HepG2 (cell line): ENCODE data around the gene ABCB8. TPM values are rescaled to one million over a fixed set of nuclear protein-coding genes. Genes with fewer than 3 reads are reported as not detected.

Source experiments
- CEBPG ChIP-seq: IDR thresholded peaks from 2 replicates; pipeline ENCODE4 v1.6.1; 2016
- IKZF4 ChIP-seq: sonication (generic); formaldehyde crosslinking; IDR thresholded peaks from 2 replicates; pipeline ENCODE4 v1.5.1; 2020; ENCODE audit warnings: borderline replicate concordance, mild to moderate bottlenecking, low read depth, missing genetic modification reagents; ENCODE audit errors: not compliant biosample characterization
- KAT7 ChIP-seq: IDR thresholded peaks from 2 replicates; pipeline ENCODE4 v1.6.1; 2018; ENCODE audit warnings: borderline replicate concordance, missing compliant biosample characterization
- MIER3 ChIP-seq: IDR thresholded peaks from 2 replicates; pipeline ENCODE4 v1.6.1; 2016; ENCODE audit warnings: missing compliant biosample characterization, borderline replicate concordance
- NCOA1 ChIP-seq: sonication (generic); formaldehyde crosslinking; IDR thresholded peaks from 2 replicates; pipeline ENCODE4 v1.9.0; 2021; ENCODE audit warnings: missing genetic modification reagents
- PAWR ChIP-seq: sonication (generic); formaldehyde crosslinking; IDR thresholded peaks from 2 replicates; pipeline ENCODE4 v1.4.0; 2020; ENCODE audit warnings: missing genetic modification reagents, mild to moderate bottlenecking, borderline replicate concordance
- SNAI1 ChIP-seq: sonication (generic); formaldehyde crosslinking; IDR thresholded peaks from 2 replicates; pipeline ENCODE4 v1.5.0; 2020; ENCODE audit warnings: mild to moderate bottlenecking, missing genetic modification reagents, borderline replicate concordance
- ZNF598 ChIP-seq: sonication (generic); formaldehyde crosslinking; IDR thresholded peaks from 2 replicates; pipeline ENCODE4 v1.5.1; 2020; ENCODE audit warnings: mild to moderate bottlenecking, missing genetic modification reagents, borderline replicate concordance
- ZNF775 ChIP-seq: sonication (generic); formaldehyde crosslinking; IDR thresholded peaks from 2 replicates; pipeline ENCODE4 v1.4.0; 2020; ENCODE audit warnings: missing genetic modification reagents, mild to moderate bottlenecking, moderate library complexity, borderline replicate concordance
- ZSCAN22 ChIP-seq: sonication (generic); formaldehyde crosslinking; IDR thresholded peaks from 2 replicates; pipeline ENCODE4 v1.4.0; 2020; ENCODE audit warnings: mild to moderate bottlenecking, missing genetic modification reagents
- polyA plus RNA-seq, 8 experiments: library from polyadenylated mRNA; depleted of rRNA in 3 of 8; stranded (reverse) in 7 of 8; unstranded in 1 of 8; fragments of >200 nt; fragmentation: Illumina TruSeq in 4 of 8; extraction: Trizol in 4 of 8; gene quantifications; 2 replicates each; pipeline versions ENCODE4 v1.2.1 to v1.2.3, GENCODE V29; 2011 to 2016; ENCODE audit warnings: low read depth in 4 of 8, missing spikeins in 1 of 8, mixed read lengths in 1 of 8; ENCODE audit not compliant: insufficient read depth in 1 of 8
- total RNA-seq, 5 experiments: library from RNA; depleted of rRNA; stranded (reverse); fragments of >200 nt; fragmentation: Illumina TruSeq; extraction: Trizol; gene quantifications; 2 replicates each; pipeline ENCODE4 v1.2.3, GENCODE V29; 2016; ENCODE audit warnings: low read depth in 1 of 5
- TF ChIP-seq, protein P1 (sequence below): sonication (generic); formaldehyde crosslinking; IDR thresholded peaks from 2 replicates; pipeline ENCODE4 v1.5.1; 2020; ENCODE audit warnings: mild to moderate bottlenecking, missing genetic modification reagents, moderate library complexity
- TF ChIP-seq, protein P2 (sequence below): sonication (generic); formaldehyde crosslinking; IDR thresholded peaks from 2 replicates; pipeline ENCODE4 v1.8.1; 2023; ENCODE audit warnings: mild to moderate bottlenecking, missing genetic modification reagents, borderline replicate concordance
- TF ChIP-seq, protein P3 (sequence below): sonication (generic); formaldehyde crosslinking; IDR thresholded peaks from 2 replicates; pipeline ENCODE4 v1.4.0; 2020; ENCODE audit warnings: missing genetic modification reagents
- TF ChIP-seq, protein P4 (sequence below): sonication (generic); formaldehyde crosslinking; IDR thresholded peaks from 2 replicates; pipeline ENCODE4 v1.4.0; 2020; ENCODE audit warnings: missing genetic modification reagents, borderline replicate concordance

ABCB8 gene
- total and polyA plus RNA-seq, 2 of the 13 experiments (the other 11 are each of a cell fraction or from before 2014, with no cell fraction given): 6.6 to 16.7 TPM

DNA sequence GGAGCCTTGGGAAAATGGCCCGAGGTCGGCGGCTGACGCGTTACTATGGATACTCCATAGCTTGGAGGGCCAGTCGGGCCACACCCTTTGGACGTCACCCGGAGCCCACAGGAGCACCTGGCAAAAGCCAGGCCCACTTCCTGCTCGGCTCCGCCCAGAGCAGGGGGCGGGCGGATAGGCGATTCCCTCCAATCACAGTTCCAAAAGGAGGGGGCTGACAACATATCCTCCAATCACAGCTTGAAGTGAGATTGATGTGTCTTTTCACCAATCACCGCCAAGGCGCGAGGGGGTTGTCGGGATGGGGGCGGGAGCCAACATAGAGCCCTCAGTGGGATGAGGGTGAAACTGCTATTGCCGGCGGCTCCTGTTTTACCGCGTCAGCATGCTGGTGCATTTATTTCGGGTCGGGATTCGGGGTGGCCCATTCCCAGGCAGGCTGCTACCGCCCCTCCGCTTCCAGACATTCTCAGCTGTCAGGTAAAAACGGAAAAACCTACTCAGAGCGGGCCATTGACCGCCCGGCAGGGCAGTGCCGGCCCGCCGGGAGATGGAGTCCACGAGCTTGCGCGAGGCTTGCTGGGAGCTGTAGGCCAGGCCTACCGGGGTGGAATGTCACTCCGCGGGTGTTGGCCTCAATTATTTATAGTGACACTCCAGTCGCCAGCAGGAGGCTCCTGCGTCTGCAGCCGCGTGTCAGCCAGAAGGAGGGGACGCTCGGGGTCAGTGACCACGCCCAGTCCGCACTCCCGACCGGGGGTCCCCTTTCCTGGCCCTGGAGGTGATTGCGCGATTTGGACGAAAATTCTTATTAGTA is at the start of gene ABCB8 (continued):
- TF ChIP-seq, protein P1, sequence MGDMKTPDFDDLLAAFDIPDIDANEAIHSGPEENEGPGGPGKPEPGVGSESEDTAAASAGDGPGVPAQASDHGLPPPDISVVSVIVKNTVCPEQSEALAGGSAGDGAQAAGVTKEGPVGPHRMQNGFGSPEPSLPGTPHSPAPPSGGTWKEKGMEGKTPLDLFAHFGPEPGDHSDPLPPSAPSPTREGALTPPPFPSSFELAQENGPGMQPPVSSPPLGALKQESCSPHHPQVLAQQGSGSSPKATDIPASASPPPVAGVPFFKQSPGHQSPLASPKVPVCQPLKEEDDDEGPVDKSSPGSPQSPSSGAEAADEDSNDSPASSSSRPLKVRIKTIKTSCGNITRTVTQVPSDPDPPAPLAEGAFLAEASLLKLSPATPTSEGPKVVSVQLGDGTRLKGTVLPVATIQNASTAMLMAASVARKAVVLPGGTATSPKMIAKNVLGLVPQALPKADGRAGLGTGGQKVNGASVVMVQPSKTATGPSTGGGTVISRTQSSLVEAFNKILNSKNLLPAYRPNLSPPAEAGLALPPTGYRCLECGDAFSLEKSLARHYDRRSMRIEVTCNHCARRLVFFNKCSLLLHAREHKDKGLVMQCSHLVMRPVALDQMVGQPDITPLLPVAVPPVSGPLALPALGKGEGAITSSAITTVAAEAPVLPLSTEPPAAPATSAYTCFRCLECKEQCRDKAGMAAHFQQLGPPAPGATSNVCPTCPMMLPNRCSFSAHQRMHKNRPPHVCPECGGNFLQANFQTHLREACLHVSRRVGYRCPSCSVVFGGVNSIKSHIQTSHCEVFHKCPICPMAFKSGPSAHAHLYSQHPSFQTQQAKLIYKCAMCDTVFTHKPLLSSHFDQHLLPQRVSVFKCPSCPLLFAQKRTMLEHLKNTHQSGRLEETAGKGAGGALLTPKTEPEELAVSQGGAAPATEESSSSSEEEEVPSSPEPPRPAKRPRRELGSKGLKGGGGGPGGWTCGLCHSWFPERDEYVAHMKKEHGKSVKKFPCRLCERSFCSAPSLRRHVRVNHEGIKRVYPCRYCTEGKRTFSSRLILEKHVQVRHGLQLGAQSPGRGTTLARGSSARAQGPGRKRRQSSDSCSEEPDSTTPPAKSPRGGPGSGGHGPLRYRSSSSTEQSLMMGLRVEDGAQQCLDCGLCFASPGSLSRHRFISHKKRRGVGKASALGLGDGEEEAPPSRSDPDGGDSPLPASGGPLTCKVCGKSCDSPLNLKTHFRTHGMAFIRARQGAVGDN (CRISPR knock-in tag): peak; percentile 83
- TF ChIP-seq KAT7: no peak
- TF ChIP-seq, protein P2, sequence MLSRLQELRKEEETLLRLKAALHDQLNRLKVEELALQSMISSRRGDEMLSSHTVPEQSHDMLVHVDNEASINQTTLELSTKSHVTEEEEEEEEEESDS (CRISPR knock-in tag): no peak
- no peak for TF ChIP-seq IKZF4
- no peak for TF ChIP-seq PAWR (CRISPR knock-in tag)
- TF ChIP-seq ZSCAN22 (CRISPR knock-in tag): no peak
- TF ChIP-seq NCOA1 (CRISPR knock-in tag): no peak
- TF ChIP-seq CEBPG (CRISPR knock-in tag): no peak
- TF ChIP-seq, protein P3, sequence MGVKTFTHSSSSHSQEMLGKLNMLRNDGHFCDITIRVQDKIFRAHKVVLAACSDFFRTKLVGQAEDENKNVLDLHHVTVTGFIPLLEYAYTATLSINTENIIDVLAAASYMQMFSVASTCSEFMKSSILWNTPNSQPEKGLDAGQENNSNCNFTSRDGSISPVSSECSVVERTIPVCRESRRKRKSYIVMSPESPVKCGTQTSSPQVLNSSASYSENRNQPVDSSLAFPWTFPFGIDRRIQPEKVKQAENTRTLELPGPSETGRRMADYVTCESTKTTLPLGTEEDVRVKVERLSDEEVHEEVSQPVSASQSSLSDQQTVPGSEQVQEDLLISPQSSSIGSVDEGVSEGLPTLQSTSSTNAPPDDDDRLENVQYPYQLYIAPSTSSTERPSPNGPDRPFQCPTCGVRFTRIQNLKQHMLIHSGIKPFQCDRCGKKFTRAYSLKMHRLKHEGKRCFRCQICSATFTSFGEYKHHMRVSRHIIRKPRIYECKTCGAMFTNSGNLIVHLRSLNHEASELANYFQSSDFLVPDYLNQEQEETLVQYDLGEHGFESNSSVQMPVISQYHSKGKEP (CRISPR knock-in tag): no peak
- no peak for TF ChIP-seq ZNF775
- TF ChIP-seq ZNF598 (CRISPR knock-in tag): 0 out of 2 replicates have a peak, but pooled peaks have one; percentile 31
- peak; percentile 70; the same call in 1 of the 2 replicates for TF ChIP-seq MIER3
- TF ChIP-seq, protein P4, sequence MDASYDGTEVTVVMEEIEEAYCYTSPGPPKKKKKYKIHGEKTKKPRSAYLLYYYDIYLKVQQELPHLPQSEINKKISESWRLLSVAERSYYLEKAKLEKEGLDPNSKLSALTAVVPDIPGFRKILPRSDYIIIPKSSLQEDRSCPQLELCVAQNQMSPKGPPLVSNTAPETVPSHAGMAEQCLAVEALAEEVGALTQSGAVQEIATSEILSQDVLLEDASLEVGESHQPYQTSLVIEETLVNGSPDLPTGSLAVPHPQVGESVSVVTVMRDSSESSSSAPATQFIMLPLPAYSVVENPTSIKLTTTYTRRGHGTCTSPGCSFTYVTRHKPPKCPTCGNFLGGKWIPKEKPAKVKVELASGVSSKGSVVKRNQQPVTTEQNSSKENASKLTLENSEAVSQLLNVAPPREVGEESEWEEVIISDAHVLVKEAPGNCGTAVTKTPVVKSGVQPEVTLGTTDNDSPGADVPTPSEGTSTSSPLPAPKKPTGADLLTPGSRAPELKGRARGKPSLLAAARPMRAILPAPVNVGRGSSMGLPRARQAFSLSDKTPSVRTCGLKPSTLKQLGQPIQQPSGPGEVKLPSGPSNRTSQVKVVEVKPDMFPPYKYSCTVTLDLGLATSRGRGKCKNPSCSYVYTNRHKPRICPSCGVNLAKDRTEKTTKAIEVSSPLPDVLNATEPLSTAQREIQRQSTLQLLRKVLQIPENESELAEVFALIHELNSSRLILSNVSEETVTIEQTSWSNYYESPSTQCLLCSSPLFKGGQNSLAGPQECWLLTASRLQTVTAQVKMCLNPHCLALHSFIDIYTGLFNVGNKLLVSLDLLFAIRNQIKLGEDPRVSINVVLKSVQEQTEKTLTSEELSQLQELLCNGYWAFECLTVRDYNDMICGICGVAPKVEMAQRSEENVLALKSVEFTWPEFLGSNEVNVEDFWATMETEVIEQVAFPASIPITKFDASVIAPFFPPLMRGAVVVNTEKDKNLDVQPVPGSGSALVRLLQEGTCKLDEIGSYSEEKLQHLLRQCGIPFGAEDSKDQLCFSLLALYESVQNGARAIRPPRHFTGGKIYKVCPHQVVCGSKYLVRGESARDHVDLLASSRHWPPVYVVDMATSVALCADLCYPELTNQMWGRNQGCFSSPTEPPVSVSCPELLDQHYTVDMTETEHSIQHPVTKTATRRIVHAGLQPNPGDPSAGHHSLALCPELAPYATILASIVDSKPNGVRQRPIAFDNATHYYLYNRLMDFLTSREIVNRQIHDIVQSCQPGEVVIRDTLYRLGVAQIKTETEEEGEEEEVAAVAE (CRISPR knock-in tag): 0 out of 2 replicates have a peak, but pooled peaks have one; percentile 54
- peak; percentile 26; the same call in 1 of the 2 replicates for TF ChIP-seq SNAI1
